Natural killer cell (primary cell): ENCODE measurements around the gene UBTD1. TPM values are rescaled to one million over a fixed set of nuclear protein-coding genes. Genes with fewer than 3 reads are reported as not detected.

Experiments used
- ATAC-seq, 3 donors: fragments of 150-1000 bp in 2 of 3; fragments of 200-7000 bp in 1 of 3; cut with Tn5 transposase; 1 replicate in 1 of 3; 2 replicates in 2 of 3; pipeline ENCODE4 v1.10.0; 2021; ENCODE audit warnings: mild to moderate bottlenecking in 2 of 3, moderate library complexity in 2 of 3
- DNase-seq, 2 donors: peaks; one replicate each; pipeline versions ENCODE4 v3.0.0 to v3.0.0-alpha.2; 2013 to 2021; ENCODE audit warnings: mixed read lengths in 1 of 2
- H3K27ac ChIP-seq: one replicate; pipeline ENCODE4 v1.5.1; 2013; ENCODE audit warnings: mild to moderate bottlenecking, low read length
- H3K27me3 ChIP-seq: one replicate; pipeline ENCODE4 v1.6.1; 2013; ENCODE audit warnings: low read length; ENCODE audit not compliant: control insufficient read depth, insufficient read depth
- H3K36me3 ChIP-seq: one replicate; pipeline ENCODE4 v1.6.1; 2013; ENCODE audit warnings: low read length; ENCODE audit not compliant: control insufficient read depth, insufficient read depth
- H3K4me1 ChIP-seq: one replicate; pipeline ENCODE4 v1.6.1; 2013; ENCODE audit warnings: low read length; ENCODE audit not compliant: control insufficient read depth, insufficient read depth
- H3K4me3 ChIP-seq: one replicate; pipeline ENCODE4 v1.5.1; 2013; ENCODE audit warnings: low read length
- H3K9me3 ChIP-seq: one replicate; pipeline ENCODE4 v1.6.1; 2013; ENCODE audit warnings: low read length; ENCODE audit not compliant: control insufficient read depth, insufficient read depth
- H3K27ac Mint-ChIP-seq, 2 donors: one replicate each; pipeline ENCODE4 v1.8.0; 2022; ENCODE audit warnings: mild to moderate bottlenecking in 2 of 2, mixed read lengths in 2 of 2, moderate library complexity in 1 of 2
- H3K27me3 Mint-ChIP-seq, 2 donors: one replicate each; pipeline ENCODE4 v1.8.0; 2022; ENCODE audit warnings: low read depth in 2 of 2, mixed read lengths in 2 of 2
- H3K36me3 Mint-ChIP-seq: one replicate; pipeline ENCODE4 v1.8.0; 2022; ENCODE audit warnings: mixed read lengths
- H3K4me1 Mint-ChIP-seq, 2 donors: one replicate each; pipeline ENCODE4 v1.8.0; 2022; ENCODE audit warnings: mixed read lengths in 2 of 2
- H3K4me3 Mint-ChIP-seq: one replicate; pipeline ENCODE4 v1.8.0; 2022; ENCODE audit warnings: mild to moderate bottlenecking, moderate library complexity, mixed read lengths
- H3K9me3 Mint-ChIP-seq, 2 donors: one replicate each; pipeline ENCODE4 v1.8.0; 2022; ENCODE audit warnings: mixed read lengths in 2 of 2
- WGBS: methylation state at CpG from one replicate; pipeline ENCODE4 v1.1.7; 2013; ENCODE audit warnings: missing lambda C conversion rate; ENCODE audit not compliant: insufficient coverage; 5-methylcytosine and 5-hydroxymethylcytosine counted together
- intact Hi-C: fragments of 100-400 bp; cut with micrococcal nuclease; formaldehyde crosslinking; loops from one replicate; pipeline ENCODE4 v1.14.2; 2022
- total RNA-seq, 4 donors: library from RNA; stranded (reverse); fragments of 120-200 nt in 1 of 4; gene quantifications; one replicate each; pipeline versions ENCODE4 v1.2.3 to v1.2.4, GENCODE V29; 2013 to 2022
- TF ChIP-seq, protein P1 (sequence below): fragments of 200-600 bp; IDR thresholded peaks from one replicate; pipeline ENCODE4 v1.8.0; 2022; ENCODE audit warnings: antibody characterized with exemption

The UBTD1 gene
- total RNA-seq, 3 donors from 2014 or later (not counting 1 experiment from before 2014, with no cell fraction given) = 0.70 to 1.1 (median 0.75) TPM

DNA sequence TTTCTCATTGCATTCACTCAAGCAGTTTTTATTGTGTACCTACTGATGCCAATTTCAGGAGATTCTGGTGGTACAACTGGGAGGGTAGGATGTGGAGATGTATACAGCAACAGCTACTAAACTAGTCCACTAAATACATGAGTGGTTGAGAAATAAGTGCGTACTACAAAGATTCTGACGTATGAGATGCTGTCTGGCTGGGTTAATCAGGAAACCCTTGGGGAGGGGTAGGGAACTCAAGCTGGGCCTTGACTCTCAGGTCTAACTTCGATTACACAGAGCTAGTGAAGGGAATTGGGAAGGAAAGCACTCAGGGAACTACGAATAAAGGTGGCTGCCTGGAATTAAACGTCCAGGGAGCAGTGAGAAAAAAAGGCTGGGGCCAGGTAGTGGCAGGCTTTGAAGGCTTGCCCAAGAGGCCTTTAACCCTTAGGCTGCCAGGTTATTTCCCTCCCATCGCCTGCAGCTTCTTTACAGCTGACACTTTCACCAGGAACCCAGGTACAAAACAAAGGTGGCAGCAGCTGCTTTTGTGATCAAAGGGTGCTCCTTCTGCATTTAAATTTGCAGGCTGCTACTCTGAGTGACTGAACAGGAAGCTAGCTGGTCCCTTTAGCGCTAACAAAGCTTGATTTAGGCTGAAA lies 3.7 kb upstream of the UBTD1 start:
- no peaks in the 10 kb centered on the region for H3K9me3 Mint-ChIP-seq
- intact Hi-C loops = loop anchor here (5.0 kb wide), 2 partner anchors 68 to 147 kb away; partner anchors contain the start of genes PGAM1 and PI4K2A
- no peaks in the 10 kb centered on the region for H3K36me3 ChIP-seq
- peaks cover 39 to 43% of the 10 kb centered on the region in 2 donors for H3K4me1 Mint-ChIP-seq
- 56% methylated on average over 7 of the region's 7 CpGs for WGBS
- peaks cover 2% of the 10 kb centered on the region in 2 donors for H3K27me3 Mint-ChIP-seq
- peaks cover 6% of the 10 kb centered on the region for H3K4me1 ChIP-seq
- DNase-seq (peak in 1 of 2 donors; percentile 68), ATAC-seq (no peak)
- H3K27me3 ChIP-seq = peaks cover 5% of the 10 kb centered on the region
- H3K4me3 Mint-ChIP-seq = no peak overlapping the region
- H3K27ac ChIP-seq = no peak overlapping the region
- H3K36me3 Mint-ChIP-seq = no peaks in the 10 kb centered on the region
- no peaks in the 10 kb centered on the region for H3K9me3 ChIP-seq
- H3K4me3 ChIP-seq = no peak overlapping the region
- TF ChIP-seq, protein P1, sequence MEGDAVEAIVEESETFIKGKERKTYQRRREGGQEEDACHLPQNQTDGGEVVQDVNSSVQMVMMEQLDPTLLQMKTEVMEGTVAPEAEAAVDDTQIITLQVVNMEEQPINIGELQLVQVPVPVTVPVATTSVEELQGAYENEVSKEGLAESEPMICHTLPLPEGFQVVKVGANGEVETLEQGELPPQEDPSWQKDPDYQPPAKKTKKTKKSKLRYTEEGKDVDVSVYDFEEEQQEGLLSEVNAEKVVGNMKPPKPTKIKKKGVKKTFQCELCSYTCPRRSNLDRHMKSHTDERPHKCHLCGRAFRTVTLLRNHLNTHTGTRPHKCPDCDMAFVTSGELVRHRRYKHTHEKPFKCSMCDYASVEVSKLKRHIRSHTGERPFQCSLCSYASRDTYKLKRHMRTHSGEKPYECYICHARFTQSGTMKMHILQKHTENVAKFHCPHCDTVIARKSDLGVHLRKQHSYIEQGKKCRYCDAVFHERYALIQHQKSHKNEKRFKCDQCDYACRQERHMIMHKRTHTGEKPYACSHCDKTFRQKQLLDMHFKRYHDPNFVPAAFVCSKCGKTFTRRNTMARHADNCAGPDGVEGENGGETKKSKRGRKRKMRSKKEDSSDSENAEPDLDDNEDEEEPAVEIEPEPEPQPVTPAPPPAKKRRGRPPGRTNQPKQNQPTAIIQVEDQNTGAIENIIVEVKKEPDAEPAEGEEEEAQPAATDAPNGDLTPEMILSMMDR = no peak
- no peak overlapping the region for H3K27ac Mint-ChIP-seq

GRCh38 chr10:97497572-97498075 lies 1.1 kb upstream of the UBTD1 start:
- intact Hi-C loops = loop anchor here (1.0 to 5.0 kb wide), 4 partner anchors 70 to 205 kb away; partner anchors contain the start of genes ARHGAP19, PGAM1, PI4K2A and RRP12
- Mint-ChIP-seq H3K27ac (peak overlapping the region; percentile 91 to 98), H3K9me3 (no peaks in the 10 kb centered on the region), H3K36me3 (no peaks in the 10 kb centered on the region), H3K4me3 (peak overlapping the region; percentile 98), H3K27me3 (peaks cover 20 to 23% of the 10 kb centered on the region in 2 donors), H3K4me1 (peaks cover 33 to 38% of the 10 kb centered on the region in 2 donors)
- H3K36me3 ChIP-seq = no peaks in the 10 kb centered on the region
- peak; percentile 39 to 80 for DNase-seq
- ATAC-seq = no peak
- H3K27me3 ChIP-seq = peaks cover 12% of the 10 kb centered on the region
- TF ChIP-seq, protein P1 = no peak
- H3K4me3 ChIP-seq = peak overlapping the region; percentile 83
- H3K4me1 ChIP-seq = peaks cover 7% of the 10 kb centered on the region
- under 1% methylated on average over 22 of the region's 22 CpGs for WGBS
- H3K9me3 ChIP-seq = no peaks in the 10 kb centered on the region
- peak overlapping the region; percentile 72 for H3K27ac ChIP-seq

DNA sequence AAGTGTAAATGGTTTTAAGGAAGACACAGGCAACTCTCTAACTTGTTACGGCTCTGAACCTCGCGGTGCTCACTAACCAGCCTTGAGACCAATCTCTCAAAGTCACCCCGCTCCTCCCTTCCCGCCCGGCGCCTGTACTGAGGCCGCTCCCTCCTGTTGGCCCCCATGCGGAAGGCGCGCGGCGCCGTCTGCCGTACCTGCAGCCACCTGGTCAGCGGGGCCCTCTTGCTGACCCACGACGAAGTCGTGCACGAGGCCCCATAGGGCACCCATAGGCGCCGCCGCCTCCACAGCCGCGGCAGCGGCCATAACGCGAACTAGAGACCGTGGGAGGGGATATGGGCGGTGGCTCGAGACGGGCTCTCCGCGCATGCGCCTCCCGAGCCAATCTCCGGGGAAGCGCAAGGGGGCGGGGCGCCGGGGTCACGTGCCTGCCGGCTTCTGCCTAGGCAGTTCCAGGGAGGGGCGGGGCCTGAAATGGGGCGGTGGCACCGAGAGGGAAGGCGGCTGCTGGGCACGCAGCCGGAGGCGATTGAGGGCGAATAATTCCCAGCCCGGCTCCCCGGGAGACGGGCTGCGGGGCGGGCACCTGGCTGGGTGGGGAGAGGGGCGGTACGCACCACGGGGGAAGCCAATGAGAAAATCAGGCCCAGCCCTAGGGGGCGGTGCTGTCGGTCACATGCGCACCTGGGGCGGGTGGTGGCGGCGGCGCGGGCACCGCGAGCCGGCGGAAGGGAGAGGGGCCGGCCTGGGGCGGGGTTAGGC lies 466 bp upstream of the UBTD1 start, which contains the start of gene MMS19:
Gene MMS19 (minus strand): TSS at position 347 of the 765 bp plus-strand sequence. CDS start 38 bp downstream, at position 309.
- peaks cover 23 to 24% of the 10 kb centered on the region in 2 donors for H3K27me3 Mint-ChIP-seq
- under 1% methylated on average over 73 of the region's 73 CpGs for WGBS
- H3K27ac Mint-ChIP-seq = peak within 1 kb of the TSS; percentile 91 to 98
- TF ChIP-seq, protein P1 = no peak
- H3K9me3 Mint-ChIP-seq = no peaks in the 10 kb centered on the region
- Histone ChIP-seq H3K9me3 (no peaks in the 10 kb centered on the region), H3K36me3 (no peaks in the 10 kb centered on the region), H3K4me1 (peaks cover 7% of the 10 kb centered on the region), H3K27me3 (peaks cover 12% of the 10 kb centered on the region), H3K4me3 (peak within 1 kb of the TSS; percentile 83), H3K27ac (peak within 1 kb of the TSS; percentile 72)
- no peaks in the 10 kb centered on the region for H3K36me3 Mint-ChIP-seq
- ATAC-seq (peak; percentile 87 to 95 (median 89)), DNase-seq (peak; percentile 99 to 100)
- peak within 1 kb of the TSS; percentile 98 for H3K4me3 Mint-ChIP-seq
- peaks cover 33 to 38% of the 10 kb centered on the region in 2 donors for H3K4me1 Mint-ChIP-seq
- intact Hi-C loops = loop anchor here (1.0 to 5.0 kb wide), 4 partner anchors 71 to 206 kb away; partner anchors contain the start of genes ARHGAP19, PGAM1, PI4K2A and RRP12
